Osteocyte (in vitro differentiated cells): ENCODE data around the gene SDK2. TPM values are rescaled to one million over a fixed set of nuclear protein-coding genes. Genes with fewer than 3 reads are reported as not detected.

ENCODE experiments used
- DNase-seq: peaks from one replicate; pipeline ENCODE4 v3.0.0; 2021; ENCODE audit warnings: mixed read lengths; ENCODE audit not compliant: unreplicated experiment; ENCODE audit errors: extremely low spot score
- H3K27ac Mint-ChIP-seq: one replicate; pipeline ENCODE4 v1.8.0; 2021; ENCODE audit warnings: mild to moderate bottlenecking, mixed read lengths; ENCODE audit not compliant: unreplicated experiment
- H3K27me3 Mint-ChIP-seq: one replicate; pipeline ENCODE4 v1.8.0; 2021; ENCODE audit warnings: mixed read lengths; ENCODE audit not compliant: unreplicated experiment
- H3K36me3 Mint-ChIP-seq: one replicate; pipeline ENCODE4 v1.8.0; 2021; ENCODE audit warnings: mixed read lengths; ENCODE audit not compliant: unreplicated experiment
- H3K4me1 Mint-ChIP-seq: one replicate; pipeline ENCODE4 v1.8.0; 2021; ENCODE audit warnings: mixed read lengths; ENCODE audit not compliant: unreplicated experiment
- H3K4me3 Mint-ChIP-seq: one replicate; pipeline ENCODE4 v1.8.0; 2021; ENCODE audit warnings: mild to moderate bottlenecking, moderate library complexity, mixed read lengths; ENCODE audit not compliant: unreplicated experiment
- H3K9me3 Mint-ChIP-seq: one replicate; pipeline ENCODE4 v1.8.0; 2021; ENCODE audit warnings: mixed read lengths; ENCODE audit not compliant: unreplicated experiment
- total RNA-seq: library from RNA; stranded (reverse); gene quantifications from 2 replicates; pipeline ENCODE4 v1.2.1, GENCODE V29; 2021
- TF ChIP-seq, protein P1 (sequence below): fragments of 200-600 bp; sonication (generic); IDR thresholded peaks from 2 replicates; pipeline ENCODE4 v1.5.0; 2021; ENCODE audit warnings: antibody characterized with exemption, mild to moderate bottlenecking, moderate library complexity

SDK2 gene
- total RNA-seq, 1 donor from 2014 or later = 16.5 TPM

GRCh38 chr17:73347351-73347750 is 296.9 kb downstream of the SDK2 start:
- TF ChIP-seq, protein P1, sequence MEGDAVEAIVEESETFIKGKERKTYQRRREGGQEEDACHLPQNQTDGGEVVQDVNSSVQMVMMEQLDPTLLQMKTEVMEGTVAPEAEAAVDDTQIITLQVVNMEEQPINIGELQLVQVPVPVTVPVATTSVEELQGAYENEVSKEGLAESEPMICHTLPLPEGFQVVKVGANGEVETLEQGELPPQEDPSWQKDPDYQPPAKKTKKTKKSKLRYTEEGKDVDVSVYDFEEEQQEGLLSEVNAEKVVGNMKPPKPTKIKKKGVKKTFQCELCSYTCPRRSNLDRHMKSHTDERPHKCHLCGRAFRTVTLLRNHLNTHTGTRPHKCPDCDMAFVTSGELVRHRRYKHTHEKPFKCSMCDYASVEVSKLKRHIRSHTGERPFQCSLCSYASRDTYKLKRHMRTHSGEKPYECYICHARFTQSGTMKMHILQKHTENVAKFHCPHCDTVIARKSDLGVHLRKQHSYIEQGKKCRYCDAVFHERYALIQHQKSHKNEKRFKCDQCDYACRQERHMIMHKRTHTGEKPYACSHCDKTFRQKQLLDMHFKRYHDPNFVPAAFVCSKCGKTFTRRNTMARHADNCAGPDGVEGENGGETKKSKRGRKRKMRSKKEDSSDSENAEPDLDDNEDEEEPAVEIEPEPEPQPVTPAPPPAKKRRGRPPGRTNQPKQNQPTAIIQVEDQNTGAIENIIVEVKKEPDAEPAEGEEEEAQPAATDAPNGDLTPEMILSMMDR = no peak
- H3K4me1 Mint-ChIP-seq = peaks cover 42% of the 10 kb centered on the region
- no peak overlapping the region for H3K27ac Mint-ChIP-seq
- DNase-seq = no peak
- no peaks in the 10 kb centered on the region for H3K9me3 Mint-ChIP-seq
- no peak overlapping the region for H3K4me3 Mint-ChIP-seq
- no peaks in the 10 kb centered on the region for H3K27me3 Mint-ChIP-seq
- H3K36me3 Mint-ChIP-seq = no peaks in the 10 kb centered on the region

DNA sequence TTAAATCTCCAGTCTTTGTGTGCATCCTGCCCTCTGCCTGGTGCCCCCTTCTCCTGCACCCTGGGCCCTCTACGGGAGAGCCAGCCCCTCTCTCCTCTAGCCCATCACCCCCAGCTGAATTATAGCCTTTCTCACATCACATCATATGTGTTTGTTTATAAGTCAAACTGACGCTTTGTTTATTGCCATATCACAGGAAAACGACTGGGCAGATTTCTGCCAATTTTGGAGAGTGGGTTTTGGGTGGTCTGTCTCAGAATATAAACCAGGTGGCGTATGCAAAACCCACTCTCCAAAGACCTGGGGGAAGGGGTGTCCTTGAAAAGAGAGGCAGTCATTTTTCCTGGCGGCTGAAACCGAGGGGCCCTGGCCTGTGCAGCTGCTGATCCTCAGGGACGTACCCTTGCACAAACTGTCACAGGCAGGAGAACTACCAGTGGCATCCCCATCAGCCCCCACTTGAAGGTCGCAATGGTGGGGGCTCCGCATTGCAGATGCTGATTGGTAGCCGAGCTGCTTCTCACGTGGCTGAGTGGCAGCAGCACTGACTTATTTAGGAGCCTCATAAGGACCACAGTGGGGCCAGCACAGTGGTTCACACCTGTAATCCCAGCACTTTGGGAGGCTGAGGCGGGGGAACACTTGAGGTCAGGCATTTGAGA is 297.6 kb downstream of the SDK2 start:
- TF ChIP-seq, protein P1 = no peak
- Mint-ChIP-seq H3K36me3 (no peaks in the 10 kb centered on the region), H3K9me3 (no peaks in the 10 kb centered on the region), H3K27ac (no peak overlapping the region), H3K4me3 (no peak overlapping the region), H3K4me1 (peaks cover 49% of the 10 kb centered on the region), H3K27me3 (no peaks in the 10 kb centered on the region)
- DNase-seq = no peak

DNA sequence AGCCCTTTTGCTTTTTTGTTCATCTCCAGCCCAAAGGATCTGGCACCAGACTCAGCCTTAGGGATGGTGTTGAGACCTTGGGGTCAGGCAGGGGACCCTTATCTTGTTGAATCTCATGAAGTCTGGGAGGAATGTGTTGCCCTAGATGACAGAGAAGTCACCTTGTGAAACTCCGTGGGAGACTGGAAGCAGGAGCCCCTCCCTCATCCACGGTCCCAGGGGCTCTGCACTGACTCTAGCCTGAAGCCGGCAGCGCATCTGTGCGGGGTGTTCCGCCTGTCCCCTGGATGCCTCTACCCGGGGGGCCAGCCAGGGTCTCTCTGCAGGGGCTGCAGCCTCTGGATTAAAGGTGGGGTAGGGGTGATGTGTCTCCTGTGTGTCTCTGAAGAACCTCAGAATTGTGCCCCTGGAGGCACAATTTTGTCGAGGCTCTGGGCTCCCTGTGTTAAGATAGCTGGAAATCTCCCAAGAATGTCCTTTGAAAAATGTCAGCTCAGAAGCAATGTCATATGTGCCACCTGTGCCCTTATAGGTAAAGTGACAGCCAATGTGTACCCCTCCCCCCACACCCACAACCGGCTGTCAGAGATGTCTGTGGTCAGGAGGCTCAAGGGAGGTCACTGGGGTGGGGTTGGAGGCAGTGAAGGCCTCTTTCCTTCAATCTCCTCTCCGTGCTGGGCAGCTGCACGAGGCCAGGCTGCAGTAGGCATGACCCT is 300.3 kb downstream of the SDK2 start:
- H3K36me3 Mint-ChIP-seq = no peaks in the 10 kb centered on the region
- TF ChIP-seq, protein P1 = no peak
- H3K27ac Mint-ChIP-seq = peak overlapping the region; percentile 75
- no peaks in the 10 kb centered on the region for H3K27me3 Mint-ChIP-seq
- H3K4me1 Mint-ChIP-seq = peaks cover 60% of the 10 kb centered on the region
- no peaks in the 10 kb centered on the region for H3K9me3 Mint-ChIP-seq
- no peak for DNase-seq
- H3K4me3 Mint-ChIP-seq = no peak overlapping the region

- peaks cover 64% of the 10 kb centered on the region for H3K4me1 Mint-ChIP-seq
- peak; percentile 89 for DNase-seq
- no peaks in the 10 kb centered on the region for H3K36me3 Mint-ChIP-seq
- TF ChIP-seq, protein P1 = no peak
- H3K4me3 Mint-ChIP-seq = peak overlapping the region; percentile 44
- H3K9me3 Mint-ChIP-seq = no peaks in the 10 kb centered on the region
- H3K27me3 Mint-ChIP-seq = no peaks in the 10 kb centered on the region
- H3K27ac Mint-ChIP-seq = peak overlapping the region; percentile 75
These were observed 301.0 kb downstream of the SDK2 start for GRCh38 chr17:73343168-73343634.

DNA sequence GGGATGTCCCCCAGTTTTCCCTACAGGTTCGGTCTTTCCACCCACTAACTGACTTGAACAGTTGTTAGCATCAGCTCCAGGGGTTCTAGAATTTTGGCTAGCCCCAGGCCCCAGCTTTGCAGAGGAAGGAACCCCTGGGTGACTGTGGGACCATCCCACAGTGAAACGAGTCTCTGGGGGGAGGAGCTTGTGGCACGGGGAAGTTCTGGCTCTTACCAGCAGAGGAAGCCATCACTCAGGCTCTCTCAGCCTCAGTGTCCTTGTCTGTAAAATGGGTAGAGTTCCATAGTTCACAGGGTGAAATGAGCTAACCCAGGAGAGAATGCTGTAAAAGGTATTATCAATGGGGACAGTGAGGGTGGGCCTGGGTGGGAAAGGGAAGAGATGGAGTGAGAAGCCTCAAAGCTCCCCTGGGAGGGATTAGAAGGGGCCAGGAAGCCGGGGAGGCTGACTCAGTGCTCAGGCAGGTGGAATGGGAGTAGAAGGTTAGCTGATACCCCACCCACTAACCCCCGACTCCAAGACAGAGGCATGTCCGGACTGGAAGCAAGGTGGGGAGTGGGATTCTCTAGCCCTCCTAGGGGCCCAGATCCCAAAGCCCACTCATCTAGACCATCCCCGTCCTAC is 301.6 kb downstream of the SDK2 start:
- peaks cover 64% of the 10 kb centered on the region for H3K4me1 Mint-ChIP-seq
- H3K9me3 Mint-ChIP-seq = no peaks in the 10 kb centered on the region
- H3K4me3 Mint-ChIP-seq = peak overlapping the region; percentile 44
- H3K36me3 Mint-ChIP-seq = no peaks in the 10 kb centered on the region
- H3K27ac Mint-ChIP-seq = peak overlapping the region; percentile 75
- TF ChIP-seq, protein P1 = no peak
- DNase-seq = no peak
- no peaks in the 10 kb centered on the region for H3K27me3 Mint-ChIP-seq
